ENCODE results near the gene RASL10A.

RASL10A gene

DNA sequence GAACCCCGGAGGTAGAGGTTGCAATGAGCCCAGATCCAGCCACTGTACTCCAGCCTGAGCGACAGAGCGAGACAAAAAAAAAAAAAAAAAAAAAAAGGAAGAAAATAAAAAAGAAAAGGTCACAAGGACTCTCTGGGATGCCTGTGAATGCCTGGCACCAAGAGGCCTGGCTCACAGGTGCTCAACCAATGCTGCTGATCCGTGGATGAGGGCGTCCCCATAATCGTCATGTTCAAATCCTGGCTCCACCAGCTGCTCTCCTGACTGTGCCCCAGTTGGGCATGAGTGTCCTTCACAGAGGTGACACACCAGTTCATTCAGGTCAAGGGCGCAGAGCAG, 9.7 kb downstream of the RASL10A start:
- DNase-seq (ENCODE audit: low spot score), result no peak
- peak overlapping the region; percentile 98 for H3K4me3 ChIP-seq
- peak overlapping the region in 1 of 2 donors; percentile 95 for H3K27ac ChIP-seq
- TF ChIP-seq, protein P1, sequence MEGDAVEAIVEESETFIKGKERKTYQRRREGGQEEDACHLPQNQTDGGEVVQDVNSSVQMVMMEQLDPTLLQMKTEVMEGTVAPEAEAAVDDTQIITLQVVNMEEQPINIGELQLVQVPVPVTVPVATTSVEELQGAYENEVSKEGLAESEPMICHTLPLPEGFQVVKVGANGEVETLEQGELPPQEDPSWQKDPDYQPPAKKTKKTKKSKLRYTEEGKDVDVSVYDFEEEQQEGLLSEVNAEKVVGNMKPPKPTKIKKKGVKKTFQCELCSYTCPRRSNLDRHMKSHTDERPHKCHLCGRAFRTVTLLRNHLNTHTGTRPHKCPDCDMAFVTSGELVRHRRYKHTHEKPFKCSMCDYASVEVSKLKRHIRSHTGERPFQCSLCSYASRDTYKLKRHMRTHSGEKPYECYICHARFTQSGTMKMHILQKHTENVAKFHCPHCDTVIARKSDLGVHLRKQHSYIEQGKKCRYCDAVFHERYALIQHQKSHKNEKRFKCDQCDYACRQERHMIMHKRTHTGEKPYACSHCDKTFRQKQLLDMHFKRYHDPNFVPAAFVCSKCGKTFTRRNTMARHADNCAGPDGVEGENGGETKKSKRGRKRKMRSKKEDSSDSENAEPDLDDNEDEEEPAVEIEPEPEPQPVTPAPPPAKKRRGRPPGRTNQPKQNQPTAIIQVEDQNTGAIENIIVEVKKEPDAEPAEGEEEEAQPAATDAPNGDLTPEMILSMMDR (IDR thresholded peaks at IDR 0.05), result no peak

DNA sequence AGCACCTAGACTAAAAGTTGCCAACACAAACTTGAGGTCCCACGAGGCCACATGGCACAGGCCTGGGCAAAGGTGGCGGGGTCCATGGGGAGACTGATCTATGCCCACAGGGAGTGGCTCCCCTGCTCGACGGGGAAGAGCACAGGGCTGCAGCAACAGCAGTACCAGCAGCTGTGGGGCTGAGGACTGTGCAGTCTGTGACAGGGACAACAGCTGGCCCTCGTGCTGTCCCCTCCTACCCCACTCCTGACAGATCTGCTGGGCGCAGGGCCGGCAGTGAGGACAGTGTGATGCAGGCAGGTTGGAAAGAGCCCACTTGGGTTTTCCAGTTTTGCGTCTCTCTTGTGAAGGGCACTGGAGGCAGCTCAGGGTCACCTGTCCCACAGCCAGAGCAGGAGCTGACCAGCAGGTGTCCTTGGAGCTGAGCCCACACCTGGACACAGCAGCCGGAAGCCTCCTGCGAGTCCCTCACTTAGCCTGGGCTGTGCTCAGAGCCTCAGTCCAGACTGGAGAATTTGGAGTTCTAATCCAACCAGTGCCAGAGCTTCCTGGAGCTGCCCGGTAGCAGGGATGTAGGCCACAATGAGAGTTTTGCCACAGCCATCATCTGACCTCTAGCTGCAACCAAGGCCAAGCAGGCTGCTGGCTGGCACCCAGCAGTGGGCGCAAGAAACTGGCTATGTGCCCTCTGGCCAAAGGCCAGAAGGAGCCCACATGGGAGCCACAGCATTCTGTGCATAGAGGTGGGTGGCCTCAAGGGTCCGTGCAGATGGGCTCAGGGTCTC, 12.6 kb downstream of the RASL10A start:
- H3K4me3 ChIP-seq, result no peak overlapping the region
- TF ChIP-seq, protein P1 (IDR thresholded peaks at IDR 0.05), result no peak
- peak overlapping the region in 1 of 2 donors; percentile 32 for H3K27ac ChIP-seq
- no peak for DNase-seq (ENCODE audit: low spot score)

DNA sequence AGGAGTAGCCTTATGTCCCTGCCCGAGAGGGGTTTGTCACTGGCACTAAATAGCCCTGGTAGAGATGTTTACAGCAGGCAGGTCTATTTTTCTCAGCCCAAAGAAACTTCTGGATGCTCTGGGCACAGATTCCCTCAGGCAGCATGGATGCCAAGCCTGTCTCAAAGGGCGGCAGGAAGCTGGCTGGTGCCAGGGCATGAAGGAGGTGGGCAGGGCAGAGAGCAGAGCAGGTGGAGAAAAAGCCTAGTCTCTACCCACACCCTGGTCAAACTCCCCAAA, 13.2 kb downstream of the RASL10A start:
- TF ChIP-seq, protein P1 (IDR thresholded peaks at IDR 0.05), result no peak
- peak overlapping the region in 1 of 2 donors; percentile 19 for H3K27ac ChIP-seq
- H3K4me3 ChIP-seq, result no peak overlapping the region
- DNase-seq (ENCODE audit: low spot score), result no peak

DNA sequence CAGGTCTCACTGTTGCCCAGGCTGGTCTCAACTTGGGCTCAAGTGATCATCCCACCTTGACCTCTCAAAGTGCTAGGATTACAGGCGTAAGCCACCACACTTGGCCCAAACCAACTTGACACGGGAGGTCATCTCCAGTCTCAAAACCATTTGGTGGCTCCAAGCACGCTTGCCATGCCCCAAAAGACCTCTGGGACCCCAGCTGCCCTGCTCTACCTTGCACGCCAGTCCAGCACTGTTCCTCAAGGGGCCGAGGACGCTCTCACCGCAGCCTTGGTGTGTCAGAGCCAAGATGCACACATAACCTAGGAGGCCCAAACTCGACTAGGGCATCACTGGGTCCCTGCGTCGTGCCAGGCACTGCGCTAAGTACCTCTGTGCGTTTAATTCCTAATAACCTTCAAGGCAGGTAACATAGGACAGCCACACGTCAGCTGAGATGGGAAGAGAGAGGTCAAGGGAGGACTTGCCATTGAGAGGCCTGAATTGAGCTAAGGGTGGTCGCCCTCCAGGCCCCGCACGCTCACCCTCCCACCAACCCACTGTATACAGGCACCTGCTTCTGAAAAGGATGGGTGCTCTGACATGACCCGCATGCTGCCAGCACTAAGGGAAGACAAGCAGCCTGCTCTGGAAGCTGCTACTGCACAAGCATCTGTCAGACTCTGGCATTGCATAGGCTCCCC, 13.6 kb downstream of the RASL10A start:
- H3K27ac ChIP-seq, result peak overlapping the region in 1 of 2 donors; percentile 19
- TF ChIP-seq, protein P1 (IDR thresholded peaks at IDR 0.05), result no peak
- no peak for DNase-seq (ENCODE audit: low spot score)
- H3K4me3 ChIP-seq, result no peak overlapping the region

DNA sequence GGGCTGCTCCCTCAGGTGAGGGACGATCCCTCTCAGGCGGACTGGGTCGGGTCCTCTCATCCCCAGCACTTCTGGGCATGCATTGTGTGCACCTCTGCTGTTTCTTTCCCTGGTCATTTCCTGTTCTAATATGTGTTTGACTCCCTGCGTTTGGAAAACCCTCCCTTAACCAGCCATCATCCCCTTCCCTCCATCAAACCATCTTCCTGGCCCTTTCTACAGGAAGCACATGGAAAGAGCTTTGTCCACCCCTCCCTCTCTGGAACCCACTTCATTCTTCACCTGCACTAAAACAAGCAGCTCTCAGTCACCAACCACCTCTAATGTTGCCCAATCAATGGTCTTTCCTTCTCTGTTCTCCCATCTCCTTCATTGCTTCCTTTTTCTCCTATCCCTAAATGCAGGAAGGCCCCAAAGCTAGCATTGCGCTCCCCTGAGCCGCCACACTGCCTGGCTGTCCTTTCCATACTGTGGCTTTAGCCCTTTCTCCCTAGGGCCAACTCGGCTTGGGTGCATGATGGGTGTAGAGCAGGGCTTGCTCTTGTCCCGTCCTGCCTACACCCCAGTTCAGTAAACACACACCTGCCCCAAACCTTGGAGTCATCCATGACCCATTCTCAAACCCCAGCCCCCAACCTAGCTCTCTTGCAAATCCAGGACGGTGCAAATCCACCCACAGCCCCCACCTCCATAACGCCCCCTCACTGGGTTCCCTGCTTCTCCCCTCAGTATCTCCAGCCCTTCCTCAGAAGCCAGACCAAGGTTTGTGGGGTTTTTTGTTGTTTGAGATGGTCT, 14.5 kb downstream of the RASL10A start:
- no peak overlapping the region for H3K4me3 ChIP-seq
- TF ChIP-seq, protein P1 (IDR thresholded peaks at IDR 0.05), result no peak
- H3K27ac ChIP-seq, result no peak overlapping the region
- no peak for DNase-seq (ENCODE audit: low spot score)

DNA sequence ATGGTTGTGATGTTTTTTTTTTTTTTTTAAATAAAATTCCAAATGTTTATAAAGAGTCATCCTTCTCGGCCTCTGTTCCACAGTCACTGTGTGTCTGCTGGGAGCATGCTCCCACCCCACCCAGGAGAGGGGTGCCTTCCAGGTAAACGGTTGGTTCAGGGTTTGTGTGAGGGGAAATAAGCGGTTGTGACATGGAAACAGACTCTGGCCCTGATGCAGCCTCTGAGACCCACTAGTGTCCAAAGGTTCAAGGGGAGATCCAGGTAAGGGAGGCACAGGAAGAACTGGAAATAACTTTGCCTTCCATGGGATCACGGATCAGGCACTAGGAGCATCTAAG, 15.1 kb downstream of the RASL10A start:
- Histone ChIP-seq H3K4me3 (no peak overlapping the region), H3K27ac (no peak overlapping the region)
- TF ChIP-seq, protein P1 (IDR thresholded peaks at IDR 0.05), result no peak
- DNase-seq (ENCODE audit: low spot score), result no peak

Measured in coronary artery (tissue), 2 donors.